HG02623 (cell line): ENCODE measurements around the gene LGALS14.
"Not testable (repeated sequence)": the region's sequence is repeated elsewhere in the genome, so short reads cannot be mapped to it uniquely, and the experiment has no call there.

Source experiments
- ATAC-seq: cut with Tn5 transposase; IDR thresholded peaks from one replicate; pipeline ENCODE4 v1.9.1; 2021; ENCODE audit warnings: moderate library complexity; ENCODE audit not compliant: unreplicated experiment

Gene LGALS14

GRCh38 chr19:39692822-39693221 lies 11.5 kb upstream of the LGALS14 start:
- no peak for ATAC-seq

DNA sequence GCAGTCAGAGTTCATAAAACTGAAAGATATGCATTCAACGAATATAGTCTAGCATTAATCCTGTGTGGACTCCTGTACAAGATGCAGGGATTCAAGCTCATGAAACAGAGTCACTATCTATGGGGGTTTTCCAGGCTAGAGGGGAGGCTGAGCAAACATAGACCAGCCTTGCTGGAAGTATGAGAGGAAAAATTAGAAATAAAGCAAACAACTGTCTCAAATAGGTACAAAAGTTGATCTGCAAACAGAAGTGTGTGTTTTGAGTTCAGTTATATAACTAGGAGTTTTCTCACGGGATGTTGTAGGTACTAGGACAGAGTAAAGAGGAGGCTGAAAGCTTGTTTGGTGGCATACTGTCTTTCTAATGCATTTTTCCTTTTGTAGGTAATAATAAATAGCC lies 8.5 kb upstream of the LGALS14 start:
- ATAC-seq = no peak

GRCh38 chr19:39696387-39696786 lies 7.9 kb upstream of the LGALS14 start:
- ATAC-seq = no peak

GRCh38 chr19:39698535-39698934 lies 5.7 kb upstream of the LGALS14 start:
- no peak for ATAC-seq

- no peak for ATAC-seq
These were observed 3.0 kb upstream of the LGALS14 start for GRCh38 chr19:39701291-39701690.

DNA sequence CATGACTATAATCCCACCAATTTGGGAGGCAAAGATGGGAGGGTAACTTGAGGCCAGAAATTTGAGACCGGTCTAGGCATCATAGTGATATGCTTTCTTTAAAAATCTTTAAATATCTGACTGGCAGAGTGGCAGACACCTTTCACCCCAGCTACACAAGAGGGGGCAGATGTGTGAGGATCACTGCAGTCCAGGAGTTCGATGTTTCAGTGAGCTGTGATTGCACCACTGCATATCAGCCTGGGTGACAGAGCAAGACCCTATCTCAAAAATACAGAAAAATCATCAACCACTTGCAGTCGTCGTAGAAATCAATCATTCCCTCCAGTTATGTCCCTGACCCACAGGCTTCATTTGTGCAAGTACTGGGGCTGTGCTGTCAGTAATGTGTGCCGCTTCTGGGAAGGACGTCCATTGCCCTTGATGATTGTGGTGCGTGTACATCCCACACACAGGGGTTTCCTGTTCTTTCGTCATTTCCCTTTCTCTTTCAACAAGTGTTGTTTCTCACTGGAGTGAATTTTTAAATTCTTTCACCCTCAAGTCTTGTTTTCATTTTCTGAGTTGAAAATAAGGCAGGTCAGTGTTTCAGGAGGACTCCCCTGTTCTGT lies 1.4 kb downstream of the LGALS14 start:
- no peak for ATAC-seq

GRCh38 chr19:39708594-39708993 lies 4.3 kb downstream of the LGALS14 start:
- ATAC-seq = no peak

DNA sequence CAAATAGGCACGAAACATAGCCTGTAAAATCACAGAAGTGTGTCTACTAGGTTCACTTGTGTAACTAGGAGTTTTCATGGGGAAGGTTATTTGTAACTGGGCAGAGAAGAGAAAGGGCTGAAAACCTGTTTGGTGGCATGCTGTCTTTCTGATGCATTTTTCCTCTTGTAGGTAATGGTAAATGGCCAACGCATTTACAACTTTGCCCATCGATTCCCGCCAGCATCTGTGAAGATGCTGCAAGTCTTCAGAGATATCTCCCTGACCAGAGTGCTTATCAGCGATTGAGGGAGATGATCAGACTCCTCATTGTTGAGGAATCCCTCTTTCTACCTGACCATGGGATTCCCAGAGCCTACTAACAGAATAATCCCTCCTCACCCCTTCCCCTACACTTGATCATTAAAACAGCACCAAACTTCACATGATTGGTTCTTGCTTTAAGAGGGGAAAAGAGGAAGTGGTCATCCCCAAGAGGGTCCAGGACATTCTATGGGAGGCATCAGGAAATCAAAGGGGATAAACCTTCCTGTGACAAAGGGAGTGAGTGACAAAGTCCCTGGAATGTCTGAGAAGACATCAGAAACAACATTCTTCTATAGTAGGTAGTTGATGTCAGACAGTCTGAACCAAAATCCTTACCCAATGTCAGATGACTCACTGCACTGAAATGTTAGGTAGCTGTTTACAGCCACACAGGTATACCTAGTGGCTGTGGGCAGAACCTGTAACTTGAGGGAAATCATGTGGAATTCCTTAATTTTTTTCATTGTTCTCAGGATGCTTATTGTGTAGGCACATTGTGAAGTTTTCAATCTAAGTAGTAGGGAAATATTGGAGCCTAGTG lies 5.0 kb downstream of the LGALS14 start:
- ATAC-seq = no peak

GRCh38 chr19:39710333-39710890 lies 6.1 kb downstream of the LGALS14 start:
- ATAC-seq = no peak

GRCh38 chr19:39720144-39720543 lies 15.9 kb downstream of the LGALS14 start:
- ATAC-seq = not testable (repeated sequence)

DNA sequence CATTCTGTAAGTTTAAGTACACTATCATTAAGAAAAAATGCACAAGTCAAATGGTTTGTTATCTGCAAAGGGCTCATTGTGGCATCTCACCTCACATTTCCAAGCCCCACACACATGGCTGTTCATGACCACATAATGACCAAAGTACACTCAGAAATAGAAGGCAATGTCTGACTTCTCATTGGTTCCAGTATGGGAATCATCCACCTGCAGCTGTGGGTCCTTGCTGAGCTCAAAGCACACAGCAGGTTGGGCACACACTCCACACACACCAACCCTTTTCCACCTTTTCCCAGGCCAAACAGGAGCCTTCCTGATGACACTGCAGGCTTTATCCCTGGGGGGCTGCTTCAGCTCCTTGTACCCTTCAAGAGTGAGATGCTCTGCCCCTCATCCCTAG lies 21.7 kb downstream of the LGALS14 start:
- ATAC-seq = no peak

- ATAC-seq = no peak
These were observed 23.0 kb downstream of the LGALS14 start for GRCh38 chr19:39727070-39727800.

- no peak for ATAC-seq
These were observed 23.8 kb downstream of the LGALS14 start for GRCh38 chr19:39728040-39728439.

DNA sequence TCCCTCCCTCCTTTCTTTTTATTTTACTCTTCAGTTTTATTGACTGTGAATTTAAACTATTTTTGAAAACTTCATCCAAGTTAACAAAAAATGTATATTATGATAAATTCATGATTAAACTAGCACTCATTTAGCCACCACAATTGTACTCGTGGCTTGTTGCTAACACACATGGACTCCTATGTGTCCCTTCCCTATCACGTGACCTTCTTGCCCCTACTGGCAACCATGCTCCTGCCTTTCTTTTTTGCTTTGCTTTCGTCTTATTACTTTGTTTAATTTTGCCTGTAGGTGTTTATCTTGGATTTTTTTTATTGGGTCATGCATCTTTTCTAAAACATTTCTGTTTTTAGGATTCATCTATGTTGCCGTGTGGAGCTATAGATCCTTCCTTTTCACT lies 25.3 kb downstream of the LGALS14 start:
- no peak for ATAC-seq

GRCh38 chr19:39731685-39732084 lies 27.4 kb downstream of the LGALS14 start:
- ATAC-seq = no peak

GRCh38 chr19:39733841-39734240 lies 29.6 kb downstream of the LGALS14 start:
- ATAC-seq = no peak

DNA sequence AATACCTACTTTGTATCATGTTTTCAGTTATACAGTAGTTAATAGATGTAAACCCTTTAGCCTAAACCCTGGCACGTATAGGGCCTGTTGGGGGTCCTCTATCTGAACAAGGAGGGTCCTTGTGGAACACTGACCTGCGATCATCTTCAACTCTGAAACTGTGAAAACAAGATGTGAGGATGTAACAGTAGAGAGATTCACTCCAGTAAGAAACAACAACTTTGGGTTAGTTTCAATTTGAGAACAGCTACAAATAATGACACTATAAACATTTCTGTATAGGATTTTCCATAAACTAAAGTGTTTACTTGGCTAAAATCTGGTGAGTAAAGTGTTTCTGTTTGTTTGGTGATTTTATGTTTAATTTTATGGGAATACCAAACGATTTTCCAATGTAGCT lies 31.4 kb downstream of the LGALS14 start:
- no peak for ATAC-seq

DNA sequence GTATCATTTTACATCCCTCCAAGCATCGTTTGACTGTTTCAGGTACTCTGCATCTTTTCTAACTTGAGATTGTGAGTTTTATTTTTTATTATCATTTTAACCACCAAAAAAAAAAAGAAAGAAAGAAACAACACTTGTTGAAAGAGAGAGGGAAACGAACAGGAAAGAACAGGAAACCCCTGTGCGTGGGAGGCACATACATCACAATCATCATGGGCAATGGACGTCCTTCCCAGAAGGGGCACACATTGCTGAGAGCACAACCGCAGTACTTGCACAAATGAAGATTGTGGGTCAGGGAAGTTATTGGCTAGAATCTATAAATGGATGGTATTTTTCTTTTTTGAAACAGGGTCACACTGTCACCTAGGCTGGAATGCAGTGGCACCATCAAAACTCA lies 31.8 kb downstream of the LGALS14 start:
- ATAC-seq = no peak

- ATAC-seq = no peak
These were observed 33.1 kb downstream of the LGALS14 start for GRCh38 chr19:39737351-39737750.

GRCh38 chr19:39737891-39738290 lies 33.6 kb downstream of the LGALS14 start, which contains the start of gene CLC:
Gene CLC, minus strand, starts transcription at chr19:39738029. Its CDS starts 77 bp downstream, at chr19:39737952.
- ATAC-seq = no peak

- no peak for ATAC-seq
These were observed 34.5 kb downstream of the LGALS14 start for GRCh38 chr19:39738814-39739213.
